ENCODE data around the gene TMEM37.
"Not testable (repeated sequence)": the region's sequence is repeated elsewhere in the genome, so short reads cannot be mapped to it uniquely, and the experiment has no call there.

TMEM37 gene

GRCh38 chr2:119431155-119431975 lies at the start of gene TMEM37:
TSS of gene TMEM37 (plus strand) at chr2:119431854. CDS start at chr2:119431904, 50 bp downstream.
- DNase-seq = peak; percentile 75

- peak; percentile 10 for DNase-seq
Measured at GRCh38 chr2:119383410-119384140, 48.1 kb upstream of the TMEM37 start.

- DNase-seq = no peak
Measured at GRCh38 chr2:119384971-119385370, 46.7 kb upstream of the TMEM37 start.

GRCh38 chr2:119385466-119385865 lies 46.2 kb upstream of the TMEM37 start:
- DNase-seq = no peak

- DNase-seq = peak; percentile 54
Measured at GRCh38 chr2:119387381-119388129, 44.1 kb upstream of the TMEM37 start.

- DNase-seq = peak; percentile 23
Measured at GRCh38 chr2:119389615-119390306, 41.9 kb upstream of the TMEM37 start.

GRCh38 chr2:119393971-119394748 lies 37.5 kb upstream of the TMEM37 start:
- no peak for DNase-seq

- no peak for DNase-seq
Measured at GRCh38 chr2:119397196-119397595, 34.5 kb upstream of the TMEM37 start.

GRCh38 chr2:119402106-119402505 lies 29.5 kb upstream of the TMEM37 start:
- DNase-seq = no peak

- peak; percentile 50 for DNase-seq
Measured at GRCh38 chr2:119402645-119403560, 28.8 kb upstream of the TMEM37 start.

- not testable (repeated sequence) for DNase-seq
Measured at GRCh38 chr2:119403618-119404017, 28.0 kb upstream of the TMEM37 start.

GRCh38 chr2:119405151-119405550 lies 26.5 kb upstream of the TMEM37 start:
- DNase-seq = no peak

- DNase-seq = peak; percentile 73
Measured at GRCh38 chr2:119407430-119408220, 24.0 kb upstream of the TMEM37 start.

GRCh38 chr2:119408221-119408619 lies 23.4 kb upstream of the TMEM37 start:
- no peak for DNase-seq

- DNase-seq = no peak
Measured at GRCh38 chr2:119409506-119409905, 22.1 kb upstream of the TMEM37 start.

GRCh38 chr2:119414894-119415293 lies 16.8 kb upstream of the TMEM37 start:
- DNase-seq = no peak

GRCh38 chr2:119415630-119416029 lies 16.0 kb upstream of the TMEM37 start:
- DNase-seq = no peak

- DNase-seq = no peak
Measured at GRCh38 chr2:119416299-119416923, 15.2 kb upstream of the TMEM37 start.

- DNase-seq = no peak
Measured at GRCh38 chr2:119417908-119418307, 13.7 kb upstream of the TMEM37 start.
